ENCODE results near the gene FRMD6. TPM values are rescaled to one million over a fixed set of nuclear protein-coding genes. Genes with fewer than 3 reads are reported as not detected.

FRMD6 gene
- total RNA-seq, 1 experiment from 2014 or later = 11.4 TPM

DNA sequence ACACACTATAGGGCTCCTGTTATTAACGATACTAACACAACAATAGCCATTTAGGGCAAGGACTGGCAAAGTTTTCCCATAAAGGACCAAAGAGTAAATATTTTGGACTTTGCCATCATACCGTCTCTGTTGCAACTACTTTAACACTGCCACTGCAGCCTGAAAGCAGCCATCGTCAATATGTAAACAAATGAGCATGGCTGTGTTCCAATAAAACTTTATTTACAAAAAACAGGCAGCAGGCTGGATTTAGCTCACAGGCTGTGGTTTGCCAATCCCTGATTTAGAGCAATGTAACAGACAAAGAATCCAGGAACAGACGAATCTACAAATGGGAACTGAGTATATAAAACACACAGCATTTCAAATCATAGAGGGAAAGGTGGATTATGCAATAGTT lies 84.1 kb downstream of the FRMD6 start:
- no peak overlapping the region for H3K27ac ChIP-seq (ENCODE audit: low read depth, low read length)
- H3K9me3 ChIP-seq (ENCODE audit: control insufficient read depth in 1 of 2, insufficient read depth in 1 of 2, low read depth in 1 of 2, low read length in 2 of 2) = no peaks in the 10 kb centered on the region
- DNase-seq (ENCODE audit: low read depth, low spot score) (no peak), ATAC-seq (no peak)
- no peak overlapping the region for H2AFZ ChIP-seq (ENCODE audit: low read depth, low read length, poor library complexity, severe bottlenecking)
- no peaks in the 10 kb centered on the region for H4K20me1 ChIP-seq (ENCODE audit: insufficient read depth)
- no peaks in the 10 kb centered on the region for H3K4me1 ChIP-seq (ENCODE audit: control insufficient read depth in 1 of 2, insufficient read depth in 2 of 2, low read length in 2 of 2)
- BruUV-seq (replicated peaks) = no TSS peak
- no peak overlapping the region for H3K4me3 ChIP-seq (replicated peaks in 1 of 2; ENCODE audit: low read depth in 1 of 2, low read length in 2 of 2)
- ChIA-PET RAD21 (ENCODE audit: low non-redundant PET in 1 of 2, low total read pairs in 2 of 2, uncharacterized antibody in 2 of 2, unreplicated experiment in 2 of 2) (no interaction called here), POLR2A (interaction anchor here (0.7 kb wide), 1 partner anchor 86 kb away, joined by 3 read pairs; no protein-coding TSS in a partner anchor), CTCF (no interaction called here)
- H3K4me2 ChIP-seq (ENCODE audit: low read length) = no peak overlapping the region
- H3K9me2 ChIP-seq (ENCODE audit: insufficient read depth) = no peaks in the 10 kb centered on the region
- H3K27me3 ChIP-seq (ENCODE audit: insufficient read depth, low read length) = no peaks in the 10 kb centered on the region
- intact Hi-C loops (cut with micrococcal nuclease) = no loop called here
- H3K9ac ChIP-seq (ENCODE audit: low read length) = no peak overlapping the region
- TF ChIP-seq, protein P1, sequence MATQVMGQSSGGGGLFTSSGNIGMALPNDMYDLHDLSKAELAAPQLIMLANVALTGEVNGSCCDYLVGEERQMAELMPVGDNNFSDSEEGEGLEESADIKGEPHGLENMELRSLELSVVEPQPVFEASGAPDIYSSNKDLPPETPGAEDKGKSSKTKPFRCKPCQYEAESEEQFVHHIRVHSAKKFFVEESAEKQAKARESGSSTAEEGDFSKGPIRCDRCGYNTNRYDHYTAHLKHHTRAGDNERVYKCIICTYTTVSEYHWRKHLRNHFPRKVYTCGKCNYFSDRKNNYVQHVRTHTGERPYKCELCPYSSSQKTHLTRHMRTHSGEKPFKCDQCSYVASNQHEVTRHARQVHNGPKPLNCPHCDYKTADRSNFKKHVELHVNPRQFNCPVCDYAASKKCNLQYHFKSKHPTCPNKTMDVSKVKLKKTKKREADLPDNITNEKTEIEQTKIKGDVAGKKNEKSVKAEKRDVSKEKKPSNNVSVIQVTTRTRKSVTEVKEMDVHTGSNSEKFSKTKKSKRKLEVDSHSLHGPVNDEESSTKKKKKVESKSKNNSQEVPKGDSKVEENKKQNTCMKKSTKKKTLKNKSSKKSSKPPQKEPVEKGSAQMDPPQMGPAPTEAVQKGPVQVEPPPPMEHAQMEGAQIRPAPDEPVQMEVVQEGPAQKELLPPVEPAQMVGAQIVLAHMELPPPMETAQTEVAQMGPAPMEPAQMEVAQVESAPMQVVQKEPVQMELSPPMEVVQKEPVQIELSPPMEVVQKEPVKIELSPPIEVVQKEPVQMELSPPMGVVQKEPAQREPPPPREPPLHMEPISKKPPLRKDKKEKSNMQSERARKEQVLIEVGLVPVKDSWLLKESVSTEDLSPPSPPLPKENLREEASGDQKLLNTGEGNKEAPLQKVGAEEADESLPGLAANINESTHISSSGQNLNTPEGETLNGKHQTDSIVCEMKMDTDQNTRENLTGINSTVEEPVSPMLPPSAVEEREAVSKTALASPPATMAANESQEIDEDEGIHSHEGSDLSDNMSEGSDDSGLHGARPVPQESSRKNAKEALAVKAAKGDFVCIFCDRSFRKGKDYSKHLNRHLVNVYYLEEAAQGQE (IDR thresholded peaks at IDR 0.05; ENCODE audit: low read depth) = no peak
- no peak for TF ChIP-seq SIN3A (IDR thresholded peaks at IDR 0.05; ENCODE audit: low read depth)
- TF ChIP-seq, protein P2, sequence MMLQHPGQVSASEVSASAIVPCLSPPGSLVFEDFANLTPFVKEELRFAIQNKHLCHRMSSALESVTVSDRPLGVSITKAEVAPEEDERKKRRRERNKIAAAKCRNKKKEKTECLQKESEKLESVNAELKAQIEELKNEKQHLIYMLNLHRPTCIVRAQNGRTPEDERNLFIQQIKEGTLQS (IDR thresholded peaks at IDR 0.05) = no peak
- TF ChIP-seq POLR2AphosphoS5 (IDR thresholded peaks at IDR 0.05; ENCODE audit: low read depth, low read length) = no peak
- TF ChIP-seq FOSL1 (IDR thresholded peaks at IDR 0.05; ENCODE audit: low read depth) = no peak
- TF ChIP-seq EZH2 (IDR thresholded peaks at IDR 0.05) = no peak
- TF ChIP-seq CBX3 (IDR thresholded peaks at IDR 0.05; ENCODE audit: low read depth) = no peak
- no peak for TF ChIP-seq SRF (IDR thresholded peaks at IDR 0.05; ENCODE audit: low read depth)
- TF ChIP-seq CEBPB (IDR thresholded peaks at IDR 0.05; ENCODE audit: low read depth) = no peak
- no peak for TF ChIP-seq ELF1 (IDR thresholded peaks at IDR 0.05; ENCODE audit: borderline replicate concordance, low read depth)
- no peak for TF ChIP-seq ZNF274 (IDR thresholded peaks at IDR 0.05; ENCODE audit: low read depth, low read length)
- TF ChIP-seq RAD21 (IDR thresholded peaks at IDR 0.05; ENCODE audit: low read depth) = no peak
- no peaks in the 10 kb centered on the region for H3K79me2 ChIP-seq (ENCODE audit: insufficient read depth, low read length)
- H3K36me3 ChIP-seq (ENCODE audit: control insufficient read depth in 1 of 2, insufficient read depth in 2 of 2, low read length in 2 of 2) = no peaks in the 10 kb centered on the region

All from HCT116 (cell line).